ENCODE results near the gene WDR83. TPM values are rescaled to one million over a fixed set of nuclear protein-coding genes. Genes with fewer than 3 reads are reported as not detected.
"Not testable (repeated sequence)": the region's sequence is repeated elsewhere in the genome, so short reads cannot be mapped to it uniquely, and the experiment has no call there.

The WDR83 gene, protein sequence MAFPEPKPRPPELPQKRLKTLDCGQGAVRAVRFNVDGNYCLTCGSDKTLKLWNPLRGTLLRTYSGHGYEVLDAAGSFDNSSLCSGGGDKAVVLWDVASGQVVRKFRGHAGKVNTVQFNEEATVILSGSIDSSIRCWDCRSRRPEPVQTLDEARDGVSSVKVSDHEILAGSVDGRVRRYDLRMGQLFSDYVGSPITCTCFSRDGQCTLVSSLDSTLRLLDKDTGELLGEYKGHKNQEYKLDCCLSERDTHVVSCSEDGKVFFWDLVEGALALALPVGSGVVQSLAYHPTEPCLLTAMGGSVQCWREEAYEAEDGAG
- total RNA-seq (2014; rRNA removed; shearing (Covaris generic)) = 12.8 and 13.7 TPM in 2 replicates

DNA sequence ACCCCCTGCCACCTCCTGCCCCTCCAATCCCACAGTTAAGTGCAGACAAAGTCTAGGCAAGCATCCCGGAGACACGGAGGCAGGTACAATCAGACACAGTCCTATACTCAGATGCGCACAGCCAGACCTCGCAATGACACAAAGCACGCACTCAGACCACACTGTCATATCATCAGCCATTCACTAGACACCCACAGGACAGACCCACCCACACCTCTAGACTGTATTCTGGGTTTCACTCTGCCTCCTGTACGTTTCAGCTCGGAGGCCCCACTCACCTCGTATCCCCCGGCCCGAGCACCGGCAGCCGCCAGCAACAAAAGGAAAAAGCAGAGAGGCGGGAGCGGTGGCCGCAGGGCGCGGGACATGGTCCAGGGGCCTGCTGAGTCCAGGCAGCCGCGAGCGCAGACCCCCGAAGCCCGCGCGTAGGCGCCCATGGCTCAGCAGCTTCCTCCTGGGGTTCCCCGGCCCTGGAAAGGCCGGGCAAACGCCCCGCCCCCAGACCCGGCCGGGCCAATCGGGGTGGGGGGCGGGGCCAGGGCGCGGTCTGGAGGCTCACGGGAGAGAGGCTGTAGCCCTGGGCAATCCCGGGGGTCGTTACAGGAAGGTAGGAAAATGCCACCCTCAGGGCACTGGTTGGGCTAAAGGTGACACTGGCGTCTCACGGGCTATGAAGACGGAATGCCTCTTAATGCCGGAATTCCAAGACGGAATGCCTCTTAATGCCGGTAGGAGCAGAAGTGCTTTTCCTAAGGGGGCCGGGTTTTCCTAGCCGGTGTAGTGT lies at the start of gene WDR83, which contains the start of gene MAN2B1:
Gene WDR83, plus strand, starts transcription at position 543 of the 784 bp plus-strand sequence. CDS start 2,984 bp downstream, outside the sequence.
Gene MAN2B1, minus strand, starts transcription at position 478 of the 784 bp plus-strand sequence. Its CDS starts 41 bp downstream, at position 437.
- no peak for DNase-seq (ENCODE audit: low spot score)

DNA sequence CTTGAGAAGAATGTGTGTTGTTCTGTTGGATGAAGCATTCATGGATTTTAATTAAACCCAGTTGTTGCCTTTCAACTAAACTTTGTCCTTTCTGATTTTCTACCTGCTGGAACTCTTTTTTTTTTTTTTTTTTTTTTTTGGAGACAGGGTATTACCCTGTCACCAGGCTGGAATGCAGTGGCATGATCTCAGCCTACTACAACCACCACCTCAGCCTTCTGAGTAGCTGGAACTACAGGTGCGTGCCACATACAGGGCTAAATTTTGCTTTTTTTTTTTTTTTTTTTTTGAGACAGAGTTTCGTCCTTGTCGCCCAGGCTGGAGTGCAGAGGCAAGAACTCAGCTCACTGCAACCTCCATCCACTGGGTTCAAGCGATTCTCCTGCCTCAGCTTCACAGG lies 49.0 kb upstream of the WDR83 start:
- DNase-seq (ENCODE audit: low spot score) = no peak

DNA sequence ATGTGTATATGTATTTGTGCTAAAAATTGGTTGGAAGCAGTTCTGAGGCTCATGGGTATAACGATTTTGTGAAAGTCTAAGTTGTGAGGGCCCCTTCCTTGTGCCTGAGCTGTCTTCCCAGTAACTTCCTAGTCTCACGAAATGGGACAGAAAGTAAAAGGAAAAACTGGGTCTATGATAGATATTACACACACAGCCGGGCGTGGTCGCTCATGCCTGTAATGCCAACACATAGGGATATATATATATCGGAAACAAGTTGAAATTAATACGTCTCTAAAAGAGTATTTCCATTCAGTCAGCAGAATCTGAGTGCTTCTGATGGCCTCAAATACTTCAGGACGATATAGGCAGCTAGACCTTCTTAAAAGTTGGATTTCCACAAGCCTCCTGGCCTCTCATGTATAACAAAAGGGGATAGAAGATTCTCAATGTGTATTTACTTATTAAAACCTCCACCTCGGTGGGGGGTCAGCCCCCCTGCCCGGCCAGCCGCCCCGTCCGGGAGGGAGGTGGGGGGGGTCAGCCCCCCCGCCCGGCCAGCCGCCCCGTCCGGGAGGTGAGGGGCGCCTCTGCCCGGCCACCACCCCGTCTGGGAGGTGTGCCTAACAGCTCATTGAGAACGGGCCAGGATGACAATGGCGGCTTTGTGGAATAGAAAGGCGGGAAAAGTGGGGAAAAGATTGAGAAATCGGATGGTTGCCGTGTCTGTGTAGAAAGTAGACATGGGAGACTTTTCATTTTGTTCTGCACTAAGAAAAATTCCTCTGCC lies 45.2 kb upstream of the WDR83 start:
- not testable (repeated sequence) for DNase-seq (ENCODE audit: low spot score)

DNA sequence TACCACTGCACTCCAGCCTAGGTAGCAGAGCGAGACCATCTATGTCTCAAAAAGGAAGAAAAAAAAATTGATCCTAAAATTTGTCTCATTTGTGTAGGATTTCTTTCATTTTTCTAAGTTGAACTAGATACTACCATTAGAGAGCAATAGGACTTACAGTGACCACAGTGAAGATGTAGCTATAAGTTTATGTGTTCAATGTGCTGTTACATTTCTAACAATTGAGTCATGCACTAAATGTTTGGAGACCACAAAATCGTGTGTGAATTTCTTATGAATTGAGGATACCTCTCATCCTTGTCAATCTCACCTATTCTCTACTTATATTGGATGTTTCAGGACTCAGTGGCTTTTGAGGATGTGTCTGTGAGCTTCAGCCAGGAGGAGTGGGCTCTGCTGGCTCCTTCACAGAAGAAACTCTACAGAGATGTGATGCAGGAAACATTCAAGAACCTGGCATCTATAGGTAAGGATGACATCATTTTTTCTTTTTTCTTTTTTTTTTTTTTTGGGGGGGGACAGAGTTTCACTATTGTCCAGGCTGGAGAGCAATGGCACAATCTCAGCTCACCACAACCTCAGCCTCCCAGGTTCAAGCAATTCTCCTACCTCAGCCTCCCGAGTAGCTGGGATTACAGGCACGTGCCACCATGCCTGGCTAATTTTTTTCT lies 43.1 kb upstream of the WDR83 start:
- no peak for DNase-seq (ENCODE audit: low spot score)

DNA sequence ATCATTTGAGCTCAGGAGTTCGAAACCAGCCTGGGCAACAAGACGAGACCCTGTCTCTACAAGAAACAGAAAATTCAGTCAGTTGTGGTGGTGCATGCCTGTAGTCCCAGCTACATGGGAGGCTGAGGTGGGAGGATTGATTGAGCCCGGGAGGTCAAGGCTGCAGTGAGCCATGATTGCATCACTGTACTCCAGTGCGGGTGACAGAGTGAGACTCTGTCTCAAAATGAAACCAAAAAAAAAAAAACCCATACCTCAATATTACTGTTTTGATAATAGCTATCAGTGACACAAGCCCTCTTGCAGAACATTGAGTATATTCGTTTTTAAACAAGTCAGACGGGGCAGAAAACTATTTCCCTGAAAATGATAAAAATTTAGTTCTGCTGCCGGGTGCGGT lies 39.6 kb upstream of the WDR83 start:
- DNase-seq (ENCODE audit: low spot score) = no peak

DNA sequence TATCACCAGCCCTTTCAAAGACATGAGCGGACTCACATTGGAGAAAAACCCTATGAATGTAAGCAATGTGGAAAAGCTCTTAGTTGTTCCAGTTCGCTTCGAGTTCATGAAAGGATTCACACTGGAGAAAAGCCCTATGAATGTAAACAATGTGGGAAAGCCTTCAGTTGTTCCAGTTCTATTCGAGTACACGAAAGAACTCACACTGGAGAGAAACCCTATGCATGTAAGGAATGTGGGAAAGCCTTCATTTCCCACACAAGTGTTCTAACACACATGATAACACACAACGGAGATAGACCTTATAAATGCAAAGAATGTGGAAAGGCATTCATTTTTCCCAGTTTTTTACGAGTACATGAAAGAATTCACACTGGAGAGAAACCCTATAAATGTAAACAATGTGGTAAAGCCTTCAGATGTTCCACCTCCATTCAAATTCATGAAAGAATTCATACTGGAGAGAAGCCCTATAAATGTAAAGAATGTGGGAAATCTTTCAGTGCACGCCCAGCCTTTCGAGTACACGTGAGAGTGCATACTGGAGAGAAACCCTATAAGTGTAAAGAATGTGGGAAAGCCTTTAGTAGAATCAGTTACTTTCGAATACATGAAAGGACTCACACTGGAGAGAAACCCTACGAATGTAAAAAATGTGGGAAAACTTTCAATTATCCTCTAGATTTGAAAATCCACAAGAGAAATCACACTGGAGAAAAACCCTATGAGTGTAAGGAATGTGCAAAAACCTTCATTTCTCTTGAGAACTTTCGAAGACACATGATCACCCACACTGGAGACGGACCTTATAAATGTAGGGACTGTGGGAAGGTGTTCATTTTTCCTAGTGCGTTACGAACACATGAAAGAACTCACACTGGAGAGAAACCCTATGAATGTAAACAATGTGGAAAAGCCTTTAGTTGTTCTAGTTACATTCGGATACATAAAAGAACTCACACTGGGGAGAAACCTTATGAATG lies 38.3 kb upstream of the WDR83 start:
- DNase-seq (ENCODE audit: low spot score) = no peak

DNA sequence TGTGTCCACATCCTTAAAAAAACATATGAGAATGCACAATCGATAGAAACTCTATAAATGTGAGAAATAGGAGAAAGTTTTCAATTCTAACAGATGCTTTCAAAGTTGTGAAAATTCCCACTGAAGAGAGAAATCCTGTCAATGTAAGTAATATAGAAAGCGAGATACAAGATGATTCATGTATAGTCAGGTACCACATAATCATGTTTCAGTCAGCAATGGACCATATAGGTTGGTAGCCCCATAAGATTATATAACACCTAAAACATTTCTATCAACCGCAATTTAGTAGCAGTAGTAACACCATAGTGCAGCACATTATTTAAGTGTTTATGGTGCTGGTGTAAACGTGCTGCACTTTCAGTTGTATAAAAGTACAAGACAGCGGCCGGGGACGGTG lies 37.4 kb upstream of the WDR83 start:
- no peak for DNase-seq (ENCODE audit: low spot score)

DNA sequence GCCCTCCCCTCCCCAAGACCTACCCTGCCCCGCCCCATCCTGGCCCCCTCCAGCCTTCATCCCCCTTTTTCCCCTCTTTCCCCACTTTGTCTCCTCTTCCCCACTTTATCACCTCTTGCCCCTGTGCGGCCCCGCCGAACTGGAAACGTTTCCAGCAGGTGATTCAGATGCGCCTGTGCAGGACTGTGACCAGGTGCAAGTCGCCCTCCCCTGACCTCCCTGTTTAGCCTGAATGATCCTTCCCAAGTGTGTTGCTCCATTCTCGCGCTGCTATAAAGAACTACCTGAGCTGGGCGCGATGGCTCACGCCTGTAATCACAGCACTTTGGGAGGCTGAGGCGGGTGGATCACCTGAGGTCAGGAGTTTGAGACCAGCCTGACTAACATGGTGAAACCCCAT lies 30.0 kb upstream of the WDR83 start:
- DNase-seq (ENCODE audit: low spot score) = no peak

DNA sequence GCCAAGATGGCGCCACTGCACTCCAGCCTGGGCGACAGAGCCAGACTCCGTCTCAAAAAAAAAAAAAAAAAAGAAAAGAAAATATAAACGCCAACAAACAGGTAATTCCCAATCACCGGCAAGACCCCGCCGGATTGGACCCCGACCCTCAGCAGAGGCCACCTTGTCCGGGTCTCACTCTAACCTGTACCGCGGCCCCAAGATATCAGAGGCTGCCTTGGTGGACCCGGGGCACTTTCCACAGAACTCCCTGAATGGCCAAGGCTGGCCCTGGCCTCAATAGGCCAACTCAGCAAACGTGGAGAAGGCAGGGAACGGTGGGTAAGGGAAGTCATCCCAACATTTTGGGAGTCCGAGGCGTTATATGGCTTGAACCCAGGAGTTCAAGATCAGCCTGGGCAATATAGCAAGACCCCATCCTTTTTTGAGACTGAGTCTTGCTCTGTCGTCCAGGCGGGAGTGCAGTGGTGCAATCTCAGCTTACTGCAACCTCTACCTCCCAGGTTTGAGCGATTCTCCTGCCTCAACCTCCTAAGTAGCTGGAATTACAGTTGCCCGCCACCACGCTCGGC lies 27.9 kb upstream of the WDR83 start:
- no peak for DNase-seq (ENCODE audit: low spot score)

DNA sequence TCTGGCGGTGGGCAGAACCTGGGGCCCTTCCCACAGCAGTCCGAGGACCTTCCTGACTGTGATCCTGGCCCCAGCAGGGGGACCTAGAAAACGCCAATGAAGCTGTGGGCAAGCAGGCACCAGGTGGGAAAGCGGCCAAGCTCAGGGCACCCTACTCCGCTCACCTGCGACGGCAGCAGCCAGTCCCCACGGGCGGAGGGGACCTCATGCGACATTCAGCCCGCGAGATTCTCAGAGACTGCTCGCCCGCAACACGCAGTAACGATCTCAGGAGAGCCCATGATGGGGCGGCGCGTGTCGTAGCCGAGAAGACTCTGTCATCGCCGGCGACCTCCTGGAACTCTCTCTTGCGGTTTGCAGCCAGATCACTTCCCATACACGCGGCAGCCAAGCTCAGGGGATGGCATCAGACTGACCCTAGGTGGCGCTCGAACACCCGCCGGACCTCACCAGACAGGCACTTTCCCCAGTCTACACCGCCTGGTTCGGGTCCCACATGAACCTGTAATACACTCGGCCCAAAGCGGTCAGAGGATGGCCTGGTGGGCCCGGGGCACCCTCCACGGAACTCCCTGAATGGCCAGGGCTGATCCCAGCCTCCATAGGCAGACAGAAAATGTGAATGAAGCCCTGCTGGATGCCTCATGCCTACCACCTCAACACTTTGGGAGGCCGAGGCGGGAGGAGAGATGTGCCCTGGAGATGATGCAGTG lies 26.6 kb upstream of the WDR83 start:
- DNase-seq (ENCODE audit: low spot score) = peak; percentile 78

DNA sequence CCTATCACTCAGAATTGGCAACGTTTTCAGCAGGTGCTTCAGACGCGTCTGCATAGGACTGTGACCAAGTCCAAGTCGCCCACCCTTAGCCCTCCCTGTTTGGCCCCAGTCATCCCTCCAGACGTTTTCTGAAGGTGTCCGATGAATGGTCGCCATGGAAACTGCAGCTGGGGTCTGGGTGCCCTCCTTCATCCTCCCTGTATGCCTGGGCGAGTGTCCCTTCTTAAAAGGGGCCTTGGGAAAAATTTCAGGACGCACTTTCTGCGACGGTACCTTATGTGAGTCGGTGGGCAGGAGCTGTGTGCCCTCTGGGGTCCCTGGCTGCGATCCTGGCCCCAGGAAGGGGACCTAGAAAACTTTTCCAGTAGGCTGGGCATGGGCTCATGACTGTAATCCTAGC lies 25.2 kb upstream of the WDR83 start:
- DNase-seq (ENCODE audit: low spot score) = no peak

DNA sequence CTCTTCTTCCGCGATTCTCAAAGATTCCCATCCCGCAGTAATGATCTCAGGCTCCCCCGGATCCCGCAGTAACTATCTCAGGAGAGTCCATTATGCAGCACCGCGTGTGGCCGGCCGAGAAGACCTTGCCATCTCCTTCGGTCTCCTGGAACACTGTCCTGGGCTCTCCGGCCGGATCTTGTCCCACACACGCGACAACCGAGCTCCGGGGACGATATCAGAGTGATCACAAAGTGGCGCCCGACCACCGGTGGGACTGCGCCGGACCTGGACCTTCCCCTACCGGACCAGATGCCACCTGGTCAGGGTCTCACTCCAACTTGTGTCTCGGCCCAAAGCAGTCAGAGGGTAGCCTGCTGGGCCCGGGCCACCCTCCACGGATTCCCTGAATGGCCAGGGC lies 24.1 kb upstream of the WDR83 start:
- DNase-seq (ENCODE audit: low spot score) = no peak

DNA sequence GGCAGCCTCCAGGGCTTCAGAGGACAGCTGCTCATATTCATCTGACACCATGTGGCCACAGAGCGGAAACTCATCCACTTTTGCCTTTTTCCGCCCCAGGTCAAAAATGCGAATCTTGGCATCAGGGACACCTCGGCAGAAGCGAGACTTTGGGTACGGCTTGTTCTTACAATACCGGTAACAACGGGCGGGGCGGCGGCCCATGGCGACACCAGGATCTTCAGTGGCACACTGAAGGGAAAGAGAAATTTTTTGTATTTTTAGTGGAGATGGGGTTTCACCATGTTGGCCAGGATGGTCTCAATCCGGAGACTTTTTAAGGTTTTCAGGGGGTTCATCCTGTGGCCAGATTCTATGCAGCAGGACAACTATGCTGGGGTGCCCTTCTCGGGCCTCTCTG lies 22.9 kb upstream of the WDR83 start:
- DNase-seq (ENCODE audit: low spot score) = not testable (repeated sequence)

DNA sequence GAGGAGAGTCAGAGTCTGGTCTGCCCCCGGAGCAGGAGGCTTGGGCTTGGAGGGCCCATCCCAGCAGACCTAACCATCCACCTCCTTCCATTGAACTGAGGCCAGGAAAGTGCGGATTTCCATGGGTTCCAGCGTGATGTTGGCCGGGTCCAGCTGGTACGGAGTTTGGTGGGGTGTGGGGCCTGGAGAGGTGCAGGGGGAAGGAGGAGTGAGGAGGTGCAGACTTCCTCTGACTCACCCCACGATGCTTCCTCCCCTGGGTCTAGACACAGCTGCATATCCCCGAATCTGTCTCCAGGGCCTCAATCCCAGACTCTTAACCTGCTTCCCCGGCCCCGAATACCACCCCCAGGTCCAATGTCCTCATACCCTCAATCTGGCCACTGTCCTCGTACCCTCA lies 20.1 kb upstream of the WDR83 start:
- DNase-seq (ENCODE audit: low spot score) = no peak

DNA sequence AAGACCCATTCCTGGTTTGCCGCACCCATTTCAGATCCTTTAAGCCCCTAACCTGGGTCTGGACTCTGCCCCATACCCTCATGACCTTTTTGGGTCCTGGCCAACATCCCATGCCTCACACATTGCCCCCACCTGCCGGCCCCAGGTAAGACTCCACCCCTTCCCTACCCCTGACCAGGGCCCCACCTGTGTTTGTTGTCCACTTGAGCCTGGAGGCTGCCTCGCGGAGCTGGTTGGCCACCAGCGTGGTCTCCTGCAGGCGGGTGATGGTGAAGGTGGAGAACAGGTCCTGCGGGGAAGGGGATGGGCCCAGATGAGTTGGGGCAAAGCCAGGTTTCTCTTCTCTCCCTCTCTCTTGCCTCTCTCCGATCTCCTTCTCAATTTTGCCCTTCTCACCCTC lies 19.6 kb upstream of the WDR83 start:
- no peak for DNase-seq (ENCODE audit: low spot score)

DNA sequence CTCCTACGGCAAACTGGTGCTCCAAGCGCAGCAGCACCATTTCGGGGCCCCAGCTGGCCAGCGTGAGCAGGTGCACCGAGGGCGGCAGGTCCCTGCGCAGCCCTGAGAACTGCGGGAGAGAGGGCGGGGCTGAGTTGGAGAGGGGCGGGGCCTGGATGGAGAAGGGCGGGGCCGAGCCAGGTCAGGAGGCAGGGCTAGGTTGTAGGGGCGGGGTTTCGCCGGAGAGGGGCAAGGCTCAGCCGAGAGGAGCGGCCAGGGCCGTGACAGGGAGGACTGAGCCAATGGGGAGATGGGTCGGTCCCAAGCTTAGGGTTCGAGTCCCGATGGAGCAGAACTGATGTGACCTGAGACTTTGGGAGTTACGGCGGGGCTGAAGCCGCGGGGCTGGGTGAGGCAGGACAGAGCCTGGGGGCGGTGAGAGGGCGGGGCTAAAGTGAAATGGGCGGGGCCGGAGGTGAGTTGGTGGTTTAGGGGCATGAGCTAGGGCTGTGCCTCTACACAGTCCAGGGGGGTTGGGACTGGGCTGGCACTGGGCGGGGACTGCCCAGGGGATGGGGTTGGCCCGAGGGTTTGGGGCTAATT lies 19.0 kb upstream of the WDR83 start:
- no peak for DNase-seq (ENCODE audit: low spot score)

DNA sequence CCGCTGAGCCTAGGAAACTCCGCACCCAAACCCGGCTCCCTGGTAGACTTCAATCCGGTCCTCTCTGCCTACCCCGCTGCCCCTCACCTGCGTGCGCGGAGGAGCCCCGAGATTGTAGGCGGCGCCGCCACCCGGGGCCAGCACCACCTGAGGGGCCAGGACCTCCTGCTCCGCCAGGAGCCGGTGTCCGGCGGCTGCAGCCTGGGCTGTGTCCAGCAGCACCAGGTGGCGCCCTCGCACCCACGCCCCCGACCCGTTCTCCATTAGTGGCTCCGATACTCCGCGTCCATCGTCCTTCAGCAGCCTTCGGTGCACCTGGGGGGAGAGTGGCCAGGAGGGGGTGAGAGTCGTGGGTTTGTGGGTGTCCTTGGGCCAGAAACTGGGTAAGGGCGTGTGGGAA lies 18.5 kb upstream of the WDR83 start:
- no peak for DNase-seq (ENCODE audit: low spot score)

DNA sequence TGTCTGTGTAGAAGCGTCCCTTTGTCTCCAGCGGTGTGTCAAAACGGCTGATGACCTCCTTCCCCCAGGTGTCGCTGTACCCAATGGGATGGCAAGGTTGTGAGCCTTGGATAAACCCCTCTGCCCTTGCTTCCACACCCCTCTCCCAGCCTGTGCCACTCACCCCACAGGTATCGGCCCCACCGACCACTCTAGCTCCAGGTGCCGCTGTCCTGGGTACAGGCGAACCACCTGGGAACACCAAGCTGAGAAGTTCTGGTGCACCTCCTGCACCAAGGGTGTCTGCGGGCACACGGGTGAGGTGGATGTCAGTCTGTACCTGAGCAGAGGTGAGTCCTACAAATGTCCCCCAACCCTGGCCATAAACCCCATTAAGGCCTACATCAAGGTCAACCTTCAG lies 16.7 kb upstream of the WDR83 start:
- no peak for DNase-seq (ENCODE audit: low spot score)

DNA sequence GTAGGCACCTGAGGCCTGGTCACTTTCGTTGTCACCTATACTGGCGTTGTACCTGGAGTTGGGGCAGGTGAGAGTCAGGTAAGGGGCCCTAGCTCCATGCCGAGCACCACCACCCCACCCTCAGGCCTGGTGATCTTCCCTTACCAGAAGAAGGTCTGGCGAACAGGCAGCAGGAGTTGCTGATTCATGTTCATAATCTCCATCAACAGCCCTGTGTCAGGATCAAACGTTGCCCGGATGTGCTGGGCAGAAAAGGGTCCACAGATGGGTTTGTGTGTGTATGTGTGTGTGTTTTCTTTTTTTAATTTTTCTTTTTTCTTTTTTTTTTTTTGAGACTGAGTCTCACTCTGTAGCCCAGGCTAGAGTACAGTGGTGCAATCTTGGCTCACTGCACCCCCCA lies 14.4 kb upstream of the WDR83 start:
- no peak for DNase-seq (ENCODE audit: low spot score)

Measured in H4 (cell line).